Measurements from ENCODE around the gene LPAR2.
A peak's percentile ranks its signal among the peaks of the same experiment; 100 is the strongest.
"Not testable (repeated sequence)": the region's sequence is repeated elsewhere in the genome, so short reads cannot be mapped to it uniquely, and the experiment has no call there.

Gene LPAR2

GRCh38 chr19:19606686-19607085 is 21.3 kb downstream of the LPAR2 start:
- peak overlapping the region; percentile 18; the same call in 1 of the 2 replicates for H3K4me3 ChIP-seq (ENCODE audit: low read length)
- DNase-seq (ENCODE audit: low read depth, low spot score), result not testable (repeated sequence)

- peak; percentile 86 for DNase-seq (ENCODE audit: low read depth, low spot score)
Observed at GRCh38 chr19:19606021-19606420, 22.0 kb downstream of the LPAR2 start.

GRCh38 chr19:19602713-19603324 is 25.2 kb downstream of the LPAR2 start:
- H3K4me3 ChIP-seq (ENCODE audit: low read length), result no peak overlapping the region
- DNase-seq (ENCODE audit: low read depth, low spot score), result no peak

More at GRCh38 chr19:19606021-19606420, 22.0 kb downstream of the LPAR2 start:
- peak overlapping the region; percentile 18; the same call in 1 of the 2 replicates for H3K4me3 ChIP-seq (ENCODE audit: low read length)

- H3K4me3 ChIP-seq (ENCODE audit: low read length), result peak overlapping the region; percentile 12; the same call in 1 of the 2 replicates
Observed at GRCh38 chr19:19602136-19602712, 25.8 kb downstream of the LPAR2 start.

GRCh38 chr19:19600793-19601330 is 27.2 kb downstream of the LPAR2 start:
- no peak overlapping the region for H3K4me3 ChIP-seq (ENCODE audit: low read length)
- no peak for DNase-seq (ENCODE audit: low read depth, low spot score)

More at GRCh38 chr19:19602136-19602712, 25.8 kb downstream of the LPAR2 start:
- peak; percentile 85 for DNase-seq (ENCODE audit: low read depth, low spot score)

GRCh38 chr19:19598728-19599451 is 29.1 kb downstream of the LPAR2 start:
- H3K4me3 ChIP-seq (ENCODE audit: low read length), result peak overlapping the region; percentile 23
- DNase-seq (ENCODE audit: low read depth, low spot score), result peak; percentile 81

GRCh38 chr19:19597809-19598306 is 30.2 kb downstream of the LPAR2 start:
- H3K4me3 ChIP-seq (ENCODE audit: low read length), result no peak overlapping the region
- no peak for DNase-seq (ENCODE audit: low read depth, low spot score)

- no peak overlapping the region for H3K4me3 ChIP-seq (ENCODE audit: low read length)
Observed at GRCh38 chr19:19595171-19595701, 32.8 kb downstream of the LPAR2 start.

GRCh38 chr19:19594381-19594780 is 33.6 kb downstream of the LPAR2 start:
- DNase-seq (ENCODE audit: low read depth, low spot score), result no peak

More at GRCh38 chr19:19595171-19595701, 32.8 kb downstream of the LPAR2 start:
- DNase-seq (ENCODE audit: low read depth, low spot score), result no peak

GRCh38 chr19:19592690-19593089 is 35.3 kb downstream of the LPAR2 start:
- H3K4me3 ChIP-seq (ENCODE audit: low read length), result no peak overlapping the region
- DNase-seq (ENCODE audit: low read depth, low spot score), result no peak

More at GRCh38 chr19:19594381-19594780, 33.6 kb downstream of the LPAR2 start:
- no peak overlapping the region for H3K4me3 ChIP-seq (ENCODE audit: low read length)

- no peak for DNase-seq (ENCODE audit: low read depth, low spot score)
- no peak overlapping the region for H3K4me3 ChIP-seq (ENCODE audit: low read length)
Observed at GRCh38 chr19:19591133-19591825, 36.7 kb downstream of the LPAR2 start.

- H3K4me3 ChIP-seq (ENCODE audit: low read length), result no peak overlapping the region
- DNase-seq (ENCODE audit: low read depth, low spot score), result no peak
Observed at GRCh38 chr19:19588546-19588945, 39.5 kb downstream of the LPAR2 start.

- H3K4me3 ChIP-seq (ENCODE audit: low read length), result no peak overlapping the region
- DNase-seq (ENCODE audit: low read depth, low spot score), result no peak
Observed at GRCh38 chr19:19587771-19588170, 40.2 kb downstream of the LPAR2 start.

- no peak overlapping the region for H3K4me3 ChIP-seq (ENCODE audit: low read length)
- DNase-seq (ENCODE audit: low read depth, low spot score), result no peak
Observed at GRCh38 chr19:19584356-19584755, 43.7 kb downstream of the LPAR2 start.

- no peak overlapping the region for H3K4me3 ChIP-seq (ENCODE audit: low read length)
- no peak for DNase-seq (ENCODE audit: low read depth, low spot score)
Observed at GRCh38 chr19:19582471-19582870, 45.5 kb downstream of the LPAR2 start.

- no peak for DNase-seq (ENCODE audit: low read depth, low spot score)
Observed at GRCh38 chr19:19581391-19581790, 46.6 kb downstream of the LPAR2 start.

GRCh38 chr19:19580418-19580817 is 47.6 kb downstream of the LPAR2 start:
- H3K4me3 ChIP-seq (ENCODE audit: low read length), result no peak overlapping the region
- DNase-seq (ENCODE audit: low read depth, low spot score), result no peak

More at GRCh38 chr19:19581391-19581790, 46.6 kb downstream of the LPAR2 start:
- H3K4me3 ChIP-seq (ENCODE audit: low read length), result no peak overlapping the region

- no peak overlapping the region for H3K4me3 ChIP-seq (ENCODE audit: low read length)
- no peak for DNase-seq (ENCODE audit: low read depth, low spot score)
Observed at GRCh38 chr19:19579533-19580361, 48.3 kb downstream of the LPAR2 start.

Data from Jurkat, Clone E6-1 (cell line).